Skeletal muscle satellite cell (primary cell): ENCODE measurements around the gene CREB5.
"Not testable (repeated sequence)": the region's sequence is repeated elsewhere in the genome, so short reads cannot be mapped to it uniquely, and the experiment has no call there.

Source experiments
- H3K27me3 ChIP-seq: 2 replicates; pipeline ENCODE4 v1.7.0; 2013; ENCODE audit warnings: low read length; ENCODE audit not compliant: control insufficient read depth, insufficient read depth
- H3K36me3 ChIP-seq: 2 replicates; pipeline ENCODE4 v1.7.0; 2013; ENCODE audit warnings: mild to moderate bottlenecking, control low read depth, low read length; ENCODE audit not compliant: insufficient read depth
- H3K4me1 ChIP-seq: 2 replicates; pipeline ENCODE4 v1.7.0; 2013; ENCODE audit warnings: low read length; ENCODE audit not compliant: control insufficient read depth, insufficient read depth
- H3K4me2 ChIP-seq: 2 replicates; pipeline ENCODE4 v1.7.0; 2013; ENCODE audit warnings: mild to moderate bottlenecking, low read length
- H3K4me3 ChIP-seq: 2 replicates; pipeline ENCODE4 v1.7.0; 2013; ENCODE audit warnings: low read length
- H3K9ac ChIP-seq: 2 replicates; pipeline ENCODE4 v1.7.0; 2013; ENCODE audit warnings: mild to moderate bottlenecking, low read depth, low read length, moderate library complexity
- H3K9me3 ChIP-seq: replicated peaks from 2 replicates; pipeline ENCODE4 v1.7.0; 2013; ENCODE audit warnings: mild to moderate bottlenecking, control low read depth, low read length

Gene CREB5

DNA sequence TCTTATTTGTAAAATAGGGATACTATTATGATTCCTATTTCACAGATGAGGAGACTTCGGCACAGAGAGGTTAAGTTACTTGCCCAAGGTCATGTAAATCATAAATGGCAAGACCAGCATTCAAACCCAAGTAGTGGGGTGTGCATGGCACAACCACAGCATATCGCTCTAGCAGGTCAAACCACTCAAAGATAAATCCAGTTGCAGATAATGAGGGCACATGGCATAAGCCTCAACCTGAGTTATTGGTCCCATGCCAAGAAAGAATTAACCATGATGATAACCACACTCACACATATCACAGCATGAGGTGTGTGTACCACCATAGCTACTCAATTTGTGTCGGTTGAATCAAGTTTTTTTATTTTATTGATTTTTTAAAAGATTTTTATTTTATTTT lies 180.5 kb downstream of the CREB5 start:
- Histone ChIP-seq H3K27me3 (no peaks in the 10 kb centered on the region), H3K4me3 (no peak overlapping the region), H3K9me3 (no peaks in the 10 kb centered on the region), H3K4me1 (peaks cover under 1% of the 10 kb centered on the region), H3K4me2 (no peak overlapping the region), H3K36me3 (no peaks in the 10 kb centered on the region), H3K9ac (no peak overlapping the region)

DNA sequence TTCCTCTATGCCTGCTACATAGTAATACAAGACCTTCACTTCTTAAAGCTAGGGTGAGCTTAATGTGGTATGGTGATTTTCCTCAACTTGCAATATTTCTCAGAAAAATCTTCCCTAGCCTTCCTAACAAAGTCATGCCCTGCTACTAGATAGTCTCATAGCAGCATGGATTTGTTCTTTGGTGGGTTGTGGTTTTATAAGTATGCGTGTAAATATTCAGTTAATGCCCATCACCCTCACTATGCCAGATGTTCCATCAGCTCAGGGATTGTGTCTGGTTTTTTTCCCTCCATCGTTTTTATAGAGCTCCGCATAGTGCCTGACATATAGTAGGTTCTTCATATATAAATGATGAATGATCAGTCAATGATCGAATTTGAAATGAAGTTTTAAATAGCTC lies 182.8 kb downstream of the CREB5 start:
- no peak overlapping the region for H3K4me3 ChIP-seq
- H3K4me2 ChIP-seq = no peak overlapping the region
- H3K9ac ChIP-seq = no peak overlapping the region
- H3K27me3 ChIP-seq = no peaks in the 10 kb centered on the region
- H3K36me3 ChIP-seq = no peaks in the 10 kb centered on the region
- no peaks in the 10 kb centered on the region for H3K9me3 ChIP-seq
- H3K4me1 ChIP-seq = no peaks in the 10 kb centered on the region

GRCh38 chr7:28595801-28596200 lies 183.5 kb downstream of the CREB5 start:
- Histone ChIP-seq H3K4me2 (no peak overlapping the region), H3K9me3 (no peaks in the 10 kb centered on the region), H3K4me3 (no peak overlapping the region), H3K9ac (no peak overlapping the region), H3K4me1 (no peaks in the 10 kb centered on the region), H3K36me3 (no peaks in the 10 kb centered on the region), H3K27me3 (no peaks in the 10 kb centered on the region)

- Histone ChIP-seq H3K27me3 (no peaks in the 10 kb centered on the region), H3K36me3 (no peaks in the 10 kb centered on the region), H3K4me3 (no peak overlapping the region), H3K4me2 (no peak overlapping the region), H3K9ac (no peak overlapping the region), H3K9me3 (no peaks in the 10 kb centered on the region), H3K4me1 (no peaks in the 10 kb centered on the region)
Observed at GRCh38 chr7:28596245-28596935, 184.1 kb downstream of the CREB5 start.

DNA sequence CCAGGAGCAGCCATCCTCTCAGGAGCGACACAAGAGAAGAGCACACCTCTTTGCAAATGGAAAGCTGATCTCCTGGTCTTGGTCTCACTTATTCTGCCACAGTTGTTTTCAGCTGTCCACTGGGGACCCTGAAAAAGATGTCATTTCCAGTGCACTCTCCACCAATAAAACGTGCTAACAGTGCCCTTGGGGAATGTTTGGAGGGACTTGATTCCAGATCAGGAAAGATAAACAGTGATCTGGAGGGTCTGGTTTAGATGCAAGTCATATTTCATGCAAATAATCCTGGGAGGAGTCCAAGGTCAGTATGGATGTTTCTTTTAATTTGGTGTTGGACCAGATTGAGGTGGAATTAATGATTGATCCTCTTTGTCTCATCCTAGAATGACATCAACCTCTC lies 185.0 kb downstream of the CREB5 start:
- H3K4me1 ChIP-seq = no peaks in the 10 kb centered on the region
- H3K27me3 ChIP-seq = no peaks in the 10 kb centered on the region
- H3K4me3 ChIP-seq = no peak overlapping the region
- no peak overlapping the region for H3K9ac ChIP-seq
- no peaks in the 10 kb centered on the region for H3K36me3 ChIP-seq
- no peaks in the 10 kb centered on the region for H3K9me3 ChIP-seq
- no peak overlapping the region for H3K4me2 ChIP-seq

- not testable (repeated sequence) for H3K4me3 ChIP-seq, H3K36me3 ChIP-seq, H3K4me1 ChIP-seq, H3K27me3 ChIP-seq, H3K9ac ChIP-seq, H3K4me2 ChIP-seq, H3K9me3 ChIP-seq
Observed at GRCh38 chr7:28598037-28598436, 185.7 kb downstream of the CREB5 start.

- H3K4me3 ChIP-seq = no peak overlapping the region
Observed at GRCh38 chr7:28598586-28598985, 186.3 kb downstream of the CREB5 start.

GRCh38 chr7:28599411-28599810 lies 187.1 kb downstream of the CREB5 start:
- no peak overlapping the region for H3K4me2 ChIP-seq
- H3K4me3 ChIP-seq = no peak overlapping the region
- H3K4me1 ChIP-seq = no peaks in the 10 kb centered on the region
- H3K36me3 ChIP-seq = no peaks in the 10 kb centered on the region
- H3K9ac ChIP-seq = no peak overlapping the region
- no peaks in the 10 kb centered on the region for H3K9me3 ChIP-seq
- H3K27me3 ChIP-seq = no peaks in the 10 kb centered on the region

More at GRCh38 chr7:28598586-28598985, 186.3 kb downstream of the CREB5 start:
- H3K4me1 ChIP-seq = no peaks in the 10 kb centered on the region
- no peak overlapping the region for H3K4me2 ChIP-seq
- no peak overlapping the region for H3K9ac ChIP-seq
- H3K27me3 ChIP-seq = no peaks in the 10 kb centered on the region
- no peaks in the 10 kb centered on the region for H3K9me3 ChIP-seq
- H3K36me3 ChIP-seq = no peaks in the 10 kb centered on the region

DNA sequence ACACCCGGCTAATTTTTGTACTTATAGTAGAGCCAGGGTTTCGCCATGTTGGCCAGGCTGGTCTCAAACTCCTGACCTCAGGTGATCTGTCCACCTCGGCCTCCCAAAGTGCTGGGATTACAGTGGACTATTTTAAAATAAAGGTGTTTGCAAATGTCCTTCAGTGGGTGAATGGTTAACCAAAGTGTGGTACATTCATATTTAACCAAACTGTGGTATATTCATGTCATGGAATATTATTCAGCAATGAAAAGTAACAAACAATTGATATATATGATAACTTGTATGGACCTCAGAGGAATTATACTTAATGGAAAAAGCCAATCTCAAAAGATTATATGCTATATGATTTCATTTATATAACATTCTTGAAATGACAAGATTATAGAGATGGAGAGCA lies 190.0 kb downstream of the CREB5 start:
- Histone ChIP-seq H3K27me3 (no peaks in the 10 kb centered on the region), H3K4me1 (no peaks in the 10 kb centered on the region), H3K36me3 (no peaks in the 10 kb centered on the region), H3K4me2 (no peak overlapping the region), H3K4me3 (no peak overlapping the region), H3K9me3 (no peaks in the 10 kb centered on the region), H3K9ac (no peak overlapping the region)

- Histone ChIP-seq H3K27me3 (no peaks in the 10 kb centered on the region), H3K9ac (no peak overlapping the region), H3K9me3 (no peaks in the 10 kb centered on the region), H3K4me1 (peaks cover 10% of the 10 kb centered on the region), H3K4me2 (no peak overlapping the region), H3K36me3 (no peaks in the 10 kb centered on the region), H3K4me3 (no peak overlapping the region)
Observed at GRCh38 chr7:28605427-28606085, 193.2 kb downstream of the CREB5 start.

DNA sequence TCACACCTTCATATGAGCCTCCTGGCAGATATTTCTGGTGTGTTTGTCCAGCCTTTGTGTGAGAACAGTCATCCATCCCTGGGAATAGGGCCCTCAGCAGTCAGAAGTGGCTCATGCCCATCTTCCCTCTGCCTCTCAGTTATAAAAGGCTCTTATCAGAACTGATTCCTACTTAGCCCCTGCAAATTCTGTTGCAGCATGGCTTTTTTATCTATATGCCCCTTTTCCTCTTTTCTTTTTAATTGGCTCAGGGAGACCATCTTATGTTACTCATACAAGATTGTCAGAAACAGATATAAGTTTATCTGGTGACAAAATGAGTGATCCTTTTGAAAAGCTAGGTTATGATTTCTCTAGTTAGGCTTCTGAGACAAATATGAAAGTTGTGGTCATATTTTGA lies 194.1 kb downstream of the CREB5 start:
- Histone ChIP-seq H3K9me3 (no peaks in the 10 kb centered on the region), H3K4me3 (no peak overlapping the region), H3K36me3 (no peaks in the 10 kb centered on the region), H3K27me3 (no peaks in the 10 kb centered on the region), H3K4me1 (peaks cover 10% of the 10 kb centered on the region), H3K9ac (no peak overlapping the region), H3K4me2 (no peak overlapping the region)

GRCh38 chr7:28607855-28608193 lies 195.5 kb downstream of the CREB5 start:
- Histone ChIP-seq H3K36me3 (no peaks in the 10 kb centered on the region), H3K4me1 (peaks cover 10% of the 10 kb centered on the region), H3K4me3 (no peak overlapping the region), H3K9ac (no peak overlapping the region), H3K4me2 (no peak overlapping the region), H3K27me3 (no peaks in the 10 kb centered on the region), H3K9me3 (no peaks in the 10 kb centered on the region)
